Left ventricle myocardium superior (tissue), 1 donor: ENCODE data around the gene DIAPH1. TPM values are rescaled to one million over a fixed set of nuclear protein-coding genes. Genes with fewer than 3 reads are reported as not detected.
"Not testable (repeated sequence)": the region's sequence is repeated elsewhere in the genome, so short reads cannot be mapped to it uniquely, and the experiment has no call there.

ENCODE experiments used
- ATAC-seq: fragments of 200-7000 bp; cut with Tn5 transposase; one replicate; pipeline ENCODE4 v1.9.1; 2020; ENCODE audit warnings: mild to moderate bottlenecking, moderate library complexity
- DNase-seq: peaks from one replicate; pipeline ENCODE4 v3.0.0-alpha.2; 2020
- intact Hi-C: fragments of 100-400 bp; cut with micrococcal nuclease; formaldehyde crosslinking; loops from one replicate; pipeline ENCODE4 v1.11.0; 2022
- total RNA-seq: library from RNA; stranded (reverse); fragmentation: NEBNext Ultra II Directional; extraction: Animal tissue kit (Norgen Biotek cat#: 25700); gene quantifications from one replicate; pipeline ENCODE4 v1.2.1, GENCODE V29; 2021
- donor health status: DM: no; HTN: yes; CAD: no; lungs with severe emphysema.

The DIAPH1 gene
- total RNA-seq, 1 donor from 2014 or later: 36.6 TPM

- ATAC-seq (peak; percentile 48), DNase-seq (peak; percentile 52)
- intact Hi-C loops: no loop called here
Measured at GRCh38 chr5:141618030-141618803, 583 bp downstream of the DIAPH1 start.

GRCh38 chr5:141617682-141618029, 1.1 kb downstream of the DIAPH1 start:
- DNase-seq: no peak
- ATAC-seq: no peak
- intact Hi-C loops: loop anchor here (2.0 kb wide), 1 partner anchor 25 kb away; no protein-coding TSS in a partner anchor

- no peak for ATAC-seq
- intact Hi-C loops: loop anchor here (2.0 kb wide), 1 partner anchor 24 kb away; no protein-coding TSS in a partner anchor
Measured at GRCh38 chr5:141617128-141617527, 1.7 kb downstream of the DIAPH1 start.

GRCh38 chr5:141615991-141616720, 2.6 kb downstream of the DIAPH1 start:
- intact Hi-C loops: loop anchor here (2.0 kb wide), 1 partner anchor 23 kb away; no protein-coding TSS in a partner anchor
- no peak for ATAC-seq
- DNase-seq: no peak

More at GRCh38 chr5:141617128-141617527, 1.7 kb downstream of the DIAPH1 start:
- no peak for DNase-seq

- no peak for ATAC-seq
- intact Hi-C loops: no loop called here
- DNase-seq: no peak
Measured at GRCh38 chr5:141613344-141613743, 5.5 kb downstream of the DIAPH1 start.

- no peak for DNase-seq
- intact Hi-C loops: no loop called here
- ATAC-seq: no peak
Measured at GRCh38 chr5:141611289-141611688, 7.5 kb downstream of the DIAPH1 start.

- DNase-seq, intact Hi-C loops, ATAC-seq: not testable (repeated sequence)
Measured at GRCh38 chr5:141609921-141610320, 8.9 kb downstream of the DIAPH1 start.

GRCh38 chr5:141609044-141609443, 9.8 kb downstream of the DIAPH1 start:
- DNase-seq: no peak
- no peak for ATAC-seq
- intact Hi-C loops: no loop called here

GRCh38 chr5:141608557-141608956, 10.2 kb downstream of the DIAPH1 start:
- ATAC-seq (no peak), DNase-seq (no peak)
- intact Hi-C loops: no loop called here

GRCh38 chr5:141608046-141608445, 10.8 kb downstream of the DIAPH1 start:
- ATAC-seq (no peak), DNase-seq (no peak)
- intact Hi-C loops: no loop called here

GRCh38 chr5:141605523-141606277, 13.1 kb downstream of the DIAPH1 start:
- intact Hi-C loops: no loop called here
- ATAC-seq (peak; percentile 73), DNase-seq (no peak)

GRCh38 chr5:141603923-141604717, 14.7 kb downstream of the DIAPH1 start:
- intact Hi-C loops: no loop called here
- ATAC-seq: peak; percentile 86

GRCh38 chr5:141602606-141603005, 16.2 kb downstream of the DIAPH1 start:
- ATAC-seq (no peak), DNase-seq (no peak)
- intact Hi-C loops: no loop called here

More at GRCh38 chr5:141603923-141604717, 14.7 kb downstream of the DIAPH1 start:
- DNase-seq: no peak

- intact Hi-C loops: no loop called here
- DNase-seq: no peak
Measured at GRCh38 chr5:141598391-141599345, 20.1 kb downstream of the DIAPH1 start.

GRCh38 chr5:141597814-141598213, 21.0 kb downstream of the DIAPH1 start:
- intact Hi-C loops: no loop called here
- peak; percentile 54 for ATAC-seq

More at GRCh38 chr5:141598391-141599345, 20.1 kb downstream of the DIAPH1 start:
- ATAC-seq: peak; percentile 92

GRCh38 chr5:141597394-141597793, 21.4 kb downstream of the DIAPH1 start:
- intact Hi-C loops: no loop called here
- DNase-seq: no peak
- ATAC-seq: no peak

More at GRCh38 chr5:141597814-141598213, 21.0 kb downstream of the DIAPH1 start:
- no peak for DNase-seq

GRCh38 chr5:141596867-141597266, 21.9 kb downstream of the DIAPH1 start:
- intact Hi-C loops: no loop called here
- DNase-seq: no peak
- no peak for ATAC-seq

GRCh38 chr5:141590127-141590526, 28.7 kb downstream of the DIAPH1 start:
- intact Hi-C loops: no loop called here
- no peak for ATAC-seq
- DNase-seq: no peak
